Stimulated activated CD4-positive, alpha-beta T cell treated with anti-CD3 and anti-CD28 coated beads, Interleukin-4, amount 100 ng/mL, for 4 hours (primary cell): ENCODE data around the gene DGCR6L.
"Not testable (repeated sequence)": the region's sequence is repeated elsewhere in the genome, so short reads cannot be mapped to it uniquely, and the experiment has no call there.

Experiments used
- DNase-seq, 2 experiments: peaks; one replicate each; pipeline ENCODE4 v3.0.0-alpha.2; 2020

Gene DGCR6L

GRCh38 chr22:20324139-20324516, 4.3 kb upstream of the DGCR6L start:
- DNase-seq, result peak in 1 of 2 experiments; percentile 37

GRCh38 chr22:20321552-20322211, 1.8 kb upstream of the DGCR6L start:
- DNase-seq, result not testable (repeated sequence)

GRCh38 chr22:20320659-20321551, 1.0 kb upstream of the DGCR6L start:
- DNase-seq, result not testable (repeated sequence)

GRCh38 chr22:20319041-20319744, 667 bp downstream of the DGCR6L start:
- DNase-seq, result no peak

GRCh38 chr22:20318043-20318688, 1.7 kb downstream of the DGCR6L start:
- not testable (repeated sequence) for DNase-seq

GRCh38 chr22:20317402-20318042, 2.3 kb downstream of the DGCR6L start:
- peak in 1 of 2 experiments; percentile 23 for DNase-seq

- no peak for DNase-seq
These were observed 2.9 kb downstream of the DGCR6L start for GRCh38 chr22:20316844-20317401.

GRCh38 chr22:20316217-20316843, 3.5 kb downstream of the DGCR6L start:
- DNase-seq, result no peak

GRCh38 chr22:20315337-20316216, 4.3 kb downstream of the DGCR6L start:
- no peak for DNase-seq

- DNase-seq, result not testable (repeated sequence)
These were observed 5.0 kb downstream of the DGCR6L start for GRCh38 chr22:20314741-20315336.

- DNase-seq, result not testable (repeated sequence)
These were observed 5.7 kb downstream of the DGCR6L start for GRCh38 chr22:20314206-20314605.

- DNase-seq, result not testable (repeated sequence)
These were observed 6.4 kb downstream of the DGCR6L start for GRCh38 chr22:20313306-20314077.

GRCh38 chr22:20312396-20313191, 7.3 kb downstream of the DGCR6L start:
- DNase-seq, result no peak

GRCh38 chr22:20311249-20312062, 8.4 kb downstream of the DGCR6L start:
- not testable (repeated sequence) for DNase-seq

- DNase-seq, result not testable (repeated sequence)
These were observed 9.1 kb downstream of the DGCR6L start for GRCh38 chr22:20310773-20311172.

GRCh38 chr22:20310180-20310579, 9.7 kb downstream of the DGCR6L start:
- not testable (repeated sequence) for DNase-seq
